ENCODE data around the gene NANOS3. TPM values are rescaled to one million over a fixed set of nuclear protein-coding genes. Genes with fewer than 3 reads are reported as not detected.
A peak's percentile ranks its signal among the peaks of the same experiment; 100 is the strongest.

NANOS3 gene
- total and polyA plus RNA-seq, 2 donors = 1.4 to 2.6 TPM

- H3K27me3 ChIP-seq (ENCODE audit: control insufficient read depth in 2 of 2, insufficient read depth in 1 of 2, low read length in 1 of 2) = peaks cover 0 to 26% of the 10 kb centered on the region in 2 donors
- peaks cover 0 to 10% of the 10 kb centered on the region in 2 donors for H3K9me3 ChIP-seq (ENCODE audit: control insufficient read depth in 2 of 2, insufficient read depth in 1 of 2, low read length in 1 of 2)
- H3K36me3 ChIP-seq (ENCODE audit: control insufficient read depth in 2 of 2, insufficient read depth in 2 of 2, low read length in 1 of 2) = no peaks in the 10 kb centered on the region
- no peak overlapping the region for H3K27ac ChIP-seq (ENCODE audit: low read depth in 1 of 2, low read length in 1 of 2)
- H3K4me1 ChIP-seq (ENCODE audit: control insufficient read depth in 2 of 2, insufficient read depth in 2 of 2, low read length in 2 of 2) = peaks cover 20 to 63% of the 10 kb centered on the region in 2 donors
- WGBS = 95% methylated on average over 4 of the region's 4 CpGs
- H3K4me3 ChIP-seq (ENCODE audit: low read length in 2 of 2) = no peak overlapping the region
- peak in 1 of 9 donors; percentile 54 for DNase-seq (ENCODE audit: low read depth in 6 of 9, low spot score in 9 of 9)
These were observed 6.1 kb upstream of the NANOS3 start for GRCh38 chr19:13870873-13871272.

- H3K4me3 ChIP-seq (ENCODE audit: low read length in 2 of 2) = peak overlapping the region; percentile 30 to 52
- WGBS = 58% methylated on average over 5 of the region's 5 CpGs
- H3K36me3 ChIP-seq (ENCODE audit: control insufficient read depth in 2 of 2, insufficient read depth in 2 of 2, low read length in 1 of 2) = no peaks in the 10 kb centered on the region
- H3K27ac ChIP-seq (ENCODE audit: low read depth in 1 of 2, low read length in 1 of 2) = no peak overlapping the region
- peaks cover 15 to 54% of the 10 kb centered on the region in 2 donors for H3K4me1 ChIP-seq (ENCODE audit: control insufficient read depth in 2 of 2, insufficient read depth in 2 of 2, low read length in 2 of 2)
- peaks cover 0 to 10% of the 10 kb centered on the region in 2 donors for H3K9me3 ChIP-seq (ENCODE audit: control insufficient read depth in 2 of 2, insufficient read depth in 1 of 2, low read length in 1 of 2)
- no peak for DNase-seq (ENCODE audit: low read depth in 6 of 9, low spot score in 9 of 9)
- H3K27me3 ChIP-seq (ENCODE audit: control insufficient read depth in 2 of 2, insufficient read depth in 1 of 2, low read length in 1 of 2) = peaks cover 0 to 19% of the 10 kb centered on the region in 2 donors
These were observed 4.6 kb upstream of the NANOS3 start for GRCh38 chr19:13872339-13872694.

- Histone ChIP-seq H3K36me3 (ENCODE audit: control insufficient read depth in 2 of 2, insufficient read depth in 2 of 2, low read length in 1 of 2) (no peaks in the 10 kb centered on the region), H3K4me1 (ENCODE audit: control insufficient read depth in 2 of 2, insufficient read depth in 2 of 2, low read length in 2 of 2) (peaks cover 15 to 50% of the 10 kb centered on the region in 2 donors), H3K27ac (ENCODE audit: low read depth in 1 of 2, low read length in 1 of 2) (no peak overlapping the region), H3K27me3 (ENCODE audit: control insufficient read depth in 2 of 2, insufficient read depth in 1 of 2, low read length in 1 of 2) (peaks cover 0 to 17% of the 10 kb centered on the region in 2 donors), H3K9me3 (ENCODE audit: control insufficient read depth in 2 of 2, insufficient read depth in 1 of 2, low read length in 1 of 2) (peaks cover 0 to 10% of the 10 kb centered on the region in 2 donors), H3K4me3 (ENCODE audit: low read length in 2 of 2) (peak overlapping the region; percentile 30 to 52)
- WGBS = 3% methylated on average over 45 of the region's 45 CpGs
- peak in 3 of 9 donors; percentile 48 to 75 (median 56) for DNase-seq (ENCODE audit: low read depth in 6 of 9, low spot score in 9 of 9)
These were observed 4.1 kb upstream of the NANOS3 start for GRCh38 chr19:13872695-13873389.

GRCh38 chr19:13873834-13874515 is 3.0 kb upstream of the NANOS3 start:
- Histone ChIP-seq H3K27ac (ENCODE audit: low read depth in 1 of 2, low read length in 1 of 2) (no peak overlapping the region), H3K9me3 (ENCODE audit: control insufficient read depth in 2 of 2, insufficient read depth in 1 of 2, low read length in 1 of 2) (peaks cover 0 to 10% of the 10 kb centered on the region in 2 donors), H3K36me3 (ENCODE audit: control insufficient read depth in 2 of 2, insufficient read depth in 2 of 2, low read length in 1 of 2) (no peaks in the 10 kb centered on the region), H3K27me3 (ENCODE audit: control insufficient read depth in 2 of 2, insufficient read depth in 1 of 2, low read length in 1 of 2) (peaks cover 0 to 17% of the 10 kb centered on the region in 2 donors), H3K4me1 (ENCODE audit: control insufficient read depth in 2 of 2, insufficient read depth in 2 of 2, low read length in 2 of 2) (peaks cover 7 to 40% of the 10 kb centered on the region in 2 donors), H3K4me3 (ENCODE audit: low read length in 2 of 2) (no peak overlapping the region)
- WGBS = 82% methylated on average over 35 of the region's 35 CpGs
- DNase-seq (ENCODE audit: low read depth in 6 of 9, low spot score in 9 of 9) = no peak

- no peaks in the 10 kb centered on the region for H3K36me3 ChIP-seq (ENCODE audit: control insufficient read depth in 2 of 2, insufficient read depth in 2 of 2, low read length in 1 of 2)
- no peak overlapping the region for H3K4me3 ChIP-seq (ENCODE audit: low read length in 2 of 2)
- peaks cover 0 to 3% of the 10 kb centered on the region in 2 donors for H3K9me3 ChIP-seq (ENCODE audit: control insufficient read depth in 2 of 2, insufficient read depth in 1 of 2, low read length in 1 of 2)
- no peak for DNase-seq (ENCODE audit: low read depth in 6 of 9, low spot score in 9 of 9)
- peaks cover 8 to 36% of the 10 kb centered on the region in 2 donors for H3K4me1 ChIP-seq (ENCODE audit: control insufficient read depth in 2 of 2, insufficient read depth in 2 of 2, low read length in 2 of 2)
- H3K27me3 ChIP-seq (ENCODE audit: control insufficient read depth in 2 of 2, insufficient read depth in 1 of 2, low read length in 1 of 2) = peaks cover 0 to 17% of the 10 kb centered on the region in 2 donors
- no peak overlapping the region for H3K27ac ChIP-seq (ENCODE audit: low read depth in 1 of 2, low read length in 1 of 2)
- WGBS = 98% methylated on average over 5 of the region's 5 CpGs
These were observed 1.1 kb upstream of the NANOS3 start for GRCh38 chr19:13875824-13876223.

GRCh38 chr19:13877303-13877702 is 369 bp downstream of the NANOS3 start:
- H3K36me3 ChIP-seq (ENCODE audit: control insufficient read depth in 2 of 2, insufficient read depth in 2 of 2, low read length in 1 of 2) = no peaks in the 10 kb centered on the region
- peaks cover 0 to 17% of the 10 kb centered on the region in 2 donors for H3K27me3 ChIP-seq (ENCODE audit: control insufficient read depth in 2 of 2, insufficient read depth in 1 of 2, low read length in 1 of 2)
- no peak for DNase-seq (ENCODE audit: low read depth in 6 of 9, low spot score in 9 of 9)
- no peak overlapping the region for H3K4me3 ChIP-seq (ENCODE audit: low read length in 2 of 2)
- H3K27ac ChIP-seq (ENCODE audit: low read depth in 1 of 2, low read length in 1 of 2) = no peak overlapping the region
- 96% methylated on average over 27 of the region's 27 CpGs for WGBS
- peaks cover 0 to 3% of the 10 kb centered on the region in 2 donors for H3K9me3 ChIP-seq (ENCODE audit: control insufficient read depth in 2 of 2, insufficient read depth in 1 of 2, low read length in 1 of 2)
- H3K4me1 ChIP-seq (ENCODE audit: control insufficient read depth in 2 of 2, insufficient read depth in 2 of 2, low read length in 2 of 2) = peaks cover 22 to 42% of the 10 kb centered on the region in 2 donors

- peaks cover 49 to 55% of the 10 kb centered on the region in 2 donors for H3K4me1 ChIP-seq (ENCODE audit: control insufficient read depth in 2 of 2, insufficient read depth in 2 of 2, low read length in 2 of 2)
- peak overlapping the region in 1 of 2 donors; percentile 8 for H3K4me3 ChIP-seq (ENCODE audit: low read length in 2 of 2)
- peaks cover 0 to 5% of the 10 kb centered on the region in 2 donors for H3K9me3 ChIP-seq (ENCODE audit: control insufficient read depth in 2 of 2, insufficient read depth in 1 of 2, low read length in 1 of 2)
- peak overlapping the region; percentile 26 to 67 for H3K27ac ChIP-seq (ENCODE audit: low read depth in 1 of 2, low read length in 1 of 2)
- H3K36me3 ChIP-seq (ENCODE audit: control insufficient read depth in 2 of 2, insufficient read depth in 2 of 2, low read length in 1 of 2) = no peaks in the 10 kb centered on the region
- 5% methylated on average over 34 of the region's 34 CpGs for WGBS
- H3K27me3 ChIP-seq (ENCODE audit: control insufficient read depth in 2 of 2, insufficient read depth in 1 of 2, low read length in 1 of 2) = peaks cover 0 to 4% of the 10 kb centered on the region in 2 donors
- peak; percentile 86 to 98 (median 90) for DNase-seq (ENCODE audit: low read depth in 6 of 9, low spot score in 9 of 9)
These were observed 3.4 kb downstream of the NANOS3 start for GRCh38 chr19:13880059-13881043.

- Histone ChIP-seq H3K9me3 (ENCODE audit: control insufficient read depth in 2 of 2, insufficient read depth in 1 of 2, low read length in 1 of 2) (peaks cover 0 to 5% of the 10 kb centered on the region in 2 donors), H3K27me3 (ENCODE audit: control insufficient read depth in 2 of 2, insufficient read depth in 1 of 2, low read length in 1 of 2) (peaks cover 0 to 10% of the 10 kb centered on the region in 2 donors), H3K4me1 (ENCODE audit: control insufficient read depth in 2 of 2, insufficient read depth in 2 of 2, low read length in 2 of 2) (peaks cover 50 to 61% of the 10 kb centered on the region in 2 donors), H3K4me3 (ENCODE audit: low read length in 2 of 2) (no peak overlapping the region), H3K27ac (ENCODE audit: low read depth in 1 of 2, low read length in 1 of 2) (peak overlapping the region; percentile 50 to 61), H3K36me3 (ENCODE audit: control insufficient read depth in 2 of 2, insufficient read depth in 2 of 2, low read length in 1 of 2) (no peaks in the 10 kb centered on the region)
- peak in 2 of 9 donors; percentile 32 to 56 for DNase-seq (ENCODE audit: low read depth in 6 of 9, low spot score in 9 of 9)
- WGBS = 4% methylated on average over 12 of the region's 12 CpGs
These were observed 4.3 kb downstream of the NANOS3 start for GRCh38 chr19:13881251-13881691.

All from thymus (tissue), 11 donors.